DMS79 treated with DMSO at 0.1 percent for 48 hours (cell line): ENCODE measurements around the gene GNPAT.

Experiments used
- DNase-seq: peaks from one replicate; lab custom pipeline; 2025; lab: John Stamatoyannopoulos, UW

The GNPAT gene

DNA sequence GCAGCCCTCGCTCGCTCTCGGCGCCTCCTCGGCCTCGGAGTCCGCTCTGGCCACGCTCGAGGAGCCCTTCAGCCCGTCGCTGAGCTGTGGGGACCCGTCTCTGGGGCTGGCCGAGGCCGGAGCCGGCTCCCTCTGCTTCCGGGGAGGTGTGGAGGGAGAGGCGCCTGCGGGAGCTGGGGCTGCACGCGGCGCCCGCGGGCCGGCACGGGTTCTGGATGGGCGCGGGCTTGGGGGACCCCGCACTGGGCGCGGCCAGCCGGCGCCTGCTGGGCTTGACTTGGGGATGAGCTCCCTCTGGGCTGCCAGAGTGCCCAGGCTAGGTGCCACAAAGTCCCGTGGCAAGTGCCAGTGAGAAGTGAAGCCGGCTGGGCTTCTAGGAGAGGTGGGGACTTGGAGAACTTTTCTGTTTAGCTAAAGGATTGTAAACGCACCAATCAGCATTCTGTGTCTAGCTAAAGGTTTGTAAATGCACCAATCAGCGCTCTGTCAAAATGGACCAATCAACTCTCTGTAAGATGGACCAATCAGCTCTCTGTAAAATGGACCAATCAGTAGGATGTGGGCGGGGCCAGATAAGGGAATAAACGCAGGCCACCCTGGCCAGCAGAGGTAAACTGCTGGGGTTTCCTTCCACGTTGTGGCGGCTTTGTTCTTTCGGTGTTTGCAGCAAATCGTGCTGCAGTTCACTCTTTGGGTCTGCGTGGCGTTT, 76.4 kb downstream of the GNPAT start:
- no peak for DNase-seq

DNA sequence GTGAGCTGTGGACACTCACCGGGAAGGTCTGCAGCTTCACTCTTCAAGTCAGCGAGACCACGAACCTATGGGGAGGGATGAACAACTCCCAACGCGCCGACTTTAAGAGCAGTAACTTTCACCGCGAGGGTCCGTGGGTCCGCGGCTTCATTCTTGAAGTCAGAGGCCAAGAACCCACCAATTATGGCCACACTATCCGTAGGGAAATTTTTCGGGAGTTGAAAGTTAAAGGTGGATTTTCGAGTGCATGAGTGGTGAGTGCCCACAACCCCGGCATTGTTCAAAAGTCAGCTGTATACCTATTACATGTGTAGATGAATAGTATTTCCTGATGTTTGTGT, 77.0 kb downstream of the GNPAT start:
- no peak for DNase-seq

DNA sequence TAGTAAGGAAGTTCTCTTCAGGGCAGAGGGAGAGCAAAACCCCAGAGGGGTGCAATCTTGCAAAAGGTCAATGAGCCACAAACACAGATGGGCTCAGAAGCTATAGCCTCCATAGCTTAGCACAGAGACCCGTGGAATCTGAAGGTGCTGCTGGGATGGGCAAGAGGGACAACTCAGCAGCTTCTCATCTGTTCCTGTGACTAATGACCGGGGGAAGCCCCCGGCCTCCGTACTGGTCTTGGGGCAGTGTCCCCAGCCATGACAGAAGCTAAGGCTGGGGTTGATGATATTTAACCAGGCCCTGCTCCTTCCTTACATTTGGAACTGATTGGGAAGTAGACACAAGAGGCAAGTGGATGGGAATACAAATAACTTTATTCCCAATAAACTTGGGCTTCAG, 77.6 kb downstream of the GNPAT start:
- no peak for DNase-seq

DNA sequence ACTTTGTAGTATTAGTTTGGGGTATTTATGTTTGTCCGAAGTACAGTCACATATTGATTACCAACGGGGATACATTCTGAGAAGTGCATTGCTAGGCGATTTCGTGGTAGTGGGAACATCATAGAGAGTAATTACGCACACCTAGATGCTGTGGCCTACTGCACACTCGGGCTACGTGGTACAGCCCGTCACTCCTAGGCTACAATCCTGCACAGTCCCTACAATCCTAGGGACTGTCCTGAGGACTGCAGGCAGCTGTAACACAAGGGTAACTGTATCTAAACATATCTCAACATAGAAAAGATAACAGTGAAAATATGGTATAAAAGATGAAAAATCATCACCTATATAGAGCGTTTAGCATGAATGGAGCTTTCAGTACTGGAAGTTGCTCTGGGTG, 78.1 kb downstream of the GNPAT start:
- DNase-seq = no peak

DNA sequence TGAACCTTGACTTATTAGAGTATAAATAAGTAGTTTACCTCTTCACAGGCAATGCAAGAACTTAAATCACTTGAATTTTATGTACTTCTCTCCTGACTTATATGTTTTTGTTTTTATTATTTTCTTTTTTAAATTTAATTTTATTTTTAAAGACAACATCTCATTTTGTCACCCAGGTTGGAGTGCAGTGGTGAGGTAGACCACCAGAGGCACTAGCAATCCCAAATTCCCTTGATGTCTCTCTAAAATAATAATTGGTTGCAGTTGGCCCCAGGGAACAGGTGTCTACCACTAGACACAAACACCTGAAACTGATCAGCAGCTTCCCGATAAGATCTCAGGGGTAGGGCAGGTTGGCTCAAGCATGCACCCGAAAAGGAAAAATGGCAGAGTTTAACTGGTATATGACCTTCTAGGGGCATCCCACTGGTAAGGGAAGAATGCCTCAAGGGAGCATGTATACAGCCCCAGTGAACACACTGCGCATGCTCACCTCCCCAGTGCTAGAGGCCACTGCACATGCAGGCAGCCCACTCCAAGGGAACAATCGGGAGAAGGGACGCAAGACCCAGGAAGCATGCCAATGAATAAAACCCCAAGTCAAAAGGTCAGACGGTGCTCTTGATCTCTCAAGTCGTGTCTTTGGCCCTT, 82.0 kb downstream of the GNPAT start:
- no peak for DNase-seq

DNA sequence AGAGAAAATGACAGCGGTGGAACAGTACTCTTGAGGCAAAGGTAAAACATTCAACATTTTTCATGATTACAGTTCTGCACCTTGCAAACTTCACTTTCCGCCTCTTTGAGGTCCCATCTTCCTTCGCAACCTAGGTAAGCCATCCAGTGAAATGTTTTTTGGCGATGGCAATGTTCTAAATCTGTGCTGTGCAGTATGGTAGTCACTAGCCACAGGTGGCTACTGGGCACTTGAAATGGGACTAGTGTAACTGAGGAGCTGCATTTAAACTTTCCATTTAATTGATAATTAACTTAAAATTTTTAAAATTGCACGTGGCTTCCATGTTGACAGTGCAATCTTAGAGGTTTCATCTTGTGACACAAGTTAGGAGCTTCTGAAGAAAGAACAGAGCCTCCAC, 83.6 kb downstream of the GNPAT start:
- DNase-seq = no peak

DNA sequence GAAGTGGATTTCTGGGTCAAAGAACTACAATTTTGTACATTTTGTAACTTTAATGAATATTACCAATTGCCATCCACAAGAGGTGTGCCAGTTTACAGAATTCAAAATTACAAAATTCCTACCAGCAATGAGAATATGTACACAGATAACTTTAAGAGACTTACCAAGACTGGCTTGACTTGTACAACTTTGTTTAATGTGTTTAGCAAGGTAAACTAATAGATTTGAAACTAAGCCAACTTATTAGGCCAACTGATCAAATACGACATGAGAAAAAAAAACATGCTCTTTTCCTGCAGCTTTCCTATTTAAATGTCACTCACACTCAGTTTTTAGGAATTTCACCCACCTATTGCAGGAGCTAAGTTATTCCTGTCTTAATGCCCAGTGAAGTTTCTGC, 85.2 kb downstream of the GNPAT start:
- DNase-seq = no peak
